Measurements from ENCODE around the gene HNRNPH2. TPM values are rescaled to one million over a fixed set of nuclear protein-coding genes. Genes with fewer than 3 reads are reported as not detected.
A peak's percentile ranks its signal among the peaks of the same experiment; 100 is the strongest.

Gene HNRNPH2
- total RNA-seq, 3 donors from 2014 or later = 48.5 to 83.9 (median 66.2) TPM

GRCh38 chrX:101416691-101417090 lies 8.7 kb downstream of the HNRNPH2 start:
- intact Hi-C loops (cut with DNase I; ENCODE audit: low total_unique reads) = no loop called here
- Histone ChIP-seq H3K4me1 (no peaks in the 10 kb centered on the region), H3K4me3 (no peak overlapping the region), H3K36me3 (no peaks in the 10 kb centered on the region), H3K27ac (peak overlapping the region in 1 of 2 donors; percentile 73), H3K27me3 (peaks cover 0 to 54% of the 10 kb centered on the region in 2 donors), H3K9me3 (no peaks in the 10 kb centered on the region)
- DNase-seq (ENCODE audit: low spot score in 2 of 2) = no peak
- TF ChIP-seq, protein P1, sequence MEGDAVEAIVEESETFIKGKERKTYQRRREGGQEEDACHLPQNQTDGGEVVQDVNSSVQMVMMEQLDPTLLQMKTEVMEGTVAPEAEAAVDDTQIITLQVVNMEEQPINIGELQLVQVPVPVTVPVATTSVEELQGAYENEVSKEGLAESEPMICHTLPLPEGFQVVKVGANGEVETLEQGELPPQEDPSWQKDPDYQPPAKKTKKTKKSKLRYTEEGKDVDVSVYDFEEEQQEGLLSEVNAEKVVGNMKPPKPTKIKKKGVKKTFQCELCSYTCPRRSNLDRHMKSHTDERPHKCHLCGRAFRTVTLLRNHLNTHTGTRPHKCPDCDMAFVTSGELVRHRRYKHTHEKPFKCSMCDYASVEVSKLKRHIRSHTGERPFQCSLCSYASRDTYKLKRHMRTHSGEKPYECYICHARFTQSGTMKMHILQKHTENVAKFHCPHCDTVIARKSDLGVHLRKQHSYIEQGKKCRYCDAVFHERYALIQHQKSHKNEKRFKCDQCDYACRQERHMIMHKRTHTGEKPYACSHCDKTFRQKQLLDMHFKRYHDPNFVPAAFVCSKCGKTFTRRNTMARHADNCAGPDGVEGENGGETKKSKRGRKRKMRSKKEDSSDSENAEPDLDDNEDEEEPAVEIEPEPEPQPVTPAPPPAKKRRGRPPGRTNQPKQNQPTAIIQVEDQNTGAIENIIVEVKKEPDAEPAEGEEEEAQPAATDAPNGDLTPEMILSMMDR (IDR thresholded peaks at IDR 0.05) = no peak
- TF ChIP-seq POLR2AphosphoS5 (IDR thresholded peaks at IDR 0.05) = no peak
- TF ChIP-seq POLR2A (IDR thresholded peaks at IDR 0.05) = no peak

GRCh38 chrX:101417190-101417589 lies 9.2 kb downstream of the HNRNPH2 start:
- intact Hi-C loops (cut with DNase I; ENCODE audit: low total_unique reads) = no loop called here

GRCh38 chrX:101417981-101418841 lies 10.2 kb downstream of the HNRNPH2 start:
- H3K9me3 ChIP-seq = no peaks in the 10 kb centered on the region
- DNase-seq (ENCODE audit: low spot score in 2 of 2) = peak in 1 of 2 donors; percentile 53
- H3K27me3 ChIP-seq = peaks cover 0 to 42% of the 10 kb centered on the region in 2 donors
- TF ChIP-seq POLR2AphosphoS5 (IDR thresholded peaks at IDR 0.05) = no peak
- TF ChIP-seq, protein P1 (IDR thresholded peaks at IDR 0.05) = no peak
- no peak for TF ChIP-seq POLR2A (IDR thresholded peaks at IDR 0.05)
- H3K4me3 ChIP-seq = peak overlapping the region; percentile 59 to 77 (median 63)
- H3K4me1 ChIP-seq = no peaks in the 10 kb centered on the region
- H3K27ac ChIP-seq = peak overlapping the region; percentile 92 to 98
- intact Hi-C loops (cut with DNase I; ENCODE audit: low total_unique reads) = no loop called here
- no peaks in the 10 kb centered on the region for H3K36me3 ChIP-seq

More at GRCh38 chrX:101417190-101417589, 9.2 kb downstream of the HNRNPH2 start:
- Histone ChIP-seq H3K27ac (peak overlapping the region in 1 of 2 donors; percentile 98), H3K36me3 (no peaks in the 10 kb centered on the region), H3K4me3 (no peak overlapping the region), H3K27me3 (peaks cover 0 to 49% of the 10 kb centered on the region in 2 donors), H3K9me3 (no peaks in the 10 kb centered on the region), H3K4me1 (no peaks in the 10 kb centered on the region)
- no peak for DNase-seq (ENCODE audit: low spot score in 2 of 2)
- TF ChIP-seq POLR2A (IDR thresholded peaks at IDR 0.05) = no peak
- TF ChIP-seq, protein P1 (IDR thresholded peaks at IDR 0.05) = no peak
- no peak for TF ChIP-seq POLR2AphosphoS5 (IDR thresholded peaks at IDR 0.05)

DNA sequence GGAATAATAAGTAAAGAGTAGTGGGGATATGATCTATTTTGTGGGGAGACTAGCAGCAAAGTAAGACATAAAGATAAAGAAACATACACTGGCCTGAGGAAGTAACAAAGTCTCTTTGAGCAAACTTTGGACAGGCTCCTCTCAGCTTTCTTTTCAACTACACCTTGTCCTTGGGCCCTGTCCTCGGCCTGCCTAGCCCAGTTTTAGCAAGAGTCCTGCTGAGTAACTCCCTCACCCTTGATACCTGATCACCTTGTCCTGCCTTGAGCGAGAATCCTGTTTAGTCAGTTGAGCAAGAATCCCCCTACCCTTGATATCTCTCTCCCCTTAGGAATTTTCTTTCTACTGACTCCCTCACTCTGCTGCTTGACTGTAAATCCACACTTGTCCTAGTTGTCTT lies 11.5 kb downstream of the HNRNPH2 start:
- Histone ChIP-seq H3K4me1 (no peaks in the 10 kb centered on the region), H3K36me3 (no peaks in the 10 kb centered on the region), H3K27me3 (peaks cover 0 to 46% of the 10 kb centered on the region in 2 donors), H3K27ac (peak overlapping the region; percentile 23 to 98), H3K4me3 (no peak overlapping the region), H3K9me3 (no peaks in the 10 kb centered on the region)
- intact Hi-C loops (cut with DNase I; ENCODE audit: low total_unique reads) = no loop called here
- TF ChIP-seq, protein P1 (IDR thresholded peaks at IDR 0.05) = no peak
- TF ChIP-seq POLR2AphosphoS5 (IDR thresholded peaks at IDR 0.05) (no peak), POLR2A (IDR thresholded peaks at IDR 0.05) (no peak)
- no peak for DNase-seq (ENCODE audit: low spot score in 2 of 2)

- Histone ChIP-seq H3K27ac (no peak overlapping the region), H3K27me3 (peaks cover 0 to 11% of the 10 kb centered on the region in 2 donors), H3K4me1 (no peaks in the 10 kb centered on the region), H3K4me3 (no peak overlapping the region), H3K9me3 (peaks cover 0 to 21% of the 10 kb centered on the region in 2 donors), H3K36me3 (no peaks in the 10 kb centered on the region)
- DNase-seq (ENCODE audit: low spot score in 2 of 2) = no peak
- intact Hi-C loops (cut with DNase I; ENCODE audit: low total_unique reads) = no loop called here
- TF ChIP-seq POLR2A (IDR thresholded peaks at IDR 0.05) (no peak), POLR2AphosphoS5 (IDR thresholded peaks at IDR 0.05) (no peak)
- TF ChIP-seq, protein P1 (IDR thresholded peaks at IDR 0.05) = no peak
These were observed 19.9 kb downstream of the HNRNPH2 start for GRCh38 chrX:101427954-101428353.

Measured in breast epithelium (tissue), 4 donors.